VCaP (cell line): Measurements from ENCODE around the gene GATA2.

Experiments used
- H3K27ac ChIP-seq: fragments of 450-650 bp; 2 replicates; pipeline ENCODE4 v1.5.1; 2017
- TF ChIP-seq, protein P1 (sequence below): fragments of 450-650 bp; conservative IDR thresholded peaks from 2 replicates; pipeline ENCODE4 v1.5.1; 2017; ENCODE audit warnings: mild to moderate bottlenecking, moderate library complexity

Gene GATA2

DNA sequence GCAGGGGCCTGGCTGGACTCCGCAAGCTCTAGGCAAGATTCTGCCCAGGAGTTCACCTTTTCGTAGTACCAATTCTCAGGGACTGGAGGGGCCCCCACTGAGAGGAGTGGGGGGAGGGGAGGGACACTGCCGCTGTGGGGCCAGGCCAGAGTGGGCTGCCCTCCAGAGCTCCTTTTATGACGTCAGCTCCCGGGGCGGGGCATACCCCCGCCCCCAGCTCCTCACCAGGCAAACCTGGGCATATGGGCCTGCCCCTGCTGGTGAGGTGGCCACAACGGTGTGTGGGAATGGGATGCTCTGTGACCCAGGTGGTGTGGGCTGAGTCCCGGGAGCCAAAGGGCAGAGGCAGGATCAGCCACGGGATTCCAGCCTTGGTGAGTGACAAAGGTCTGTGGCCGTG is 29.6 kb downstream of the GATA2 start:
- TF ChIP-seq, protein P1, sequence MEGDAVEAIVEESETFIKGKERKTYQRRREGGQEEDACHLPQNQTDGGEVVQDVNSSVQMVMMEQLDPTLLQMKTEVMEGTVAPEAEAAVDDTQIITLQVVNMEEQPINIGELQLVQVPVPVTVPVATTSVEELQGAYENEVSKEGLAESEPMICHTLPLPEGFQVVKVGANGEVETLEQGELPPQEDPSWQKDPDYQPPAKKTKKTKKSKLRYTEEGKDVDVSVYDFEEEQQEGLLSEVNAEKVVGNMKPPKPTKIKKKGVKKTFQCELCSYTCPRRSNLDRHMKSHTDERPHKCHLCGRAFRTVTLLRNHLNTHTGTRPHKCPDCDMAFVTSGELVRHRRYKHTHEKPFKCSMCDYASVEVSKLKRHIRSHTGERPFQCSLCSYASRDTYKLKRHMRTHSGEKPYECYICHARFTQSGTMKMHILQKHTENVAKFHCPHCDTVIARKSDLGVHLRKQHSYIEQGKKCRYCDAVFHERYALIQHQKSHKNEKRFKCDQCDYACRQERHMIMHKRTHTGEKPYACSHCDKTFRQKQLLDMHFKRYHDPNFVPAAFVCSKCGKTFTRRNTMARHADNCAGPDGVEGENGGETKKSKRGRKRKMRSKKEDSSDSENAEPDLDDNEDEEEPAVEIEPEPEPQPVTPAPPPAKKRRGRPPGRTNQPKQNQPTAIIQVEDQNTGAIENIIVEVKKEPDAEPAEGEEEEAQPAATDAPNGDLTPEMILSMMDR = no peak

DNA sequence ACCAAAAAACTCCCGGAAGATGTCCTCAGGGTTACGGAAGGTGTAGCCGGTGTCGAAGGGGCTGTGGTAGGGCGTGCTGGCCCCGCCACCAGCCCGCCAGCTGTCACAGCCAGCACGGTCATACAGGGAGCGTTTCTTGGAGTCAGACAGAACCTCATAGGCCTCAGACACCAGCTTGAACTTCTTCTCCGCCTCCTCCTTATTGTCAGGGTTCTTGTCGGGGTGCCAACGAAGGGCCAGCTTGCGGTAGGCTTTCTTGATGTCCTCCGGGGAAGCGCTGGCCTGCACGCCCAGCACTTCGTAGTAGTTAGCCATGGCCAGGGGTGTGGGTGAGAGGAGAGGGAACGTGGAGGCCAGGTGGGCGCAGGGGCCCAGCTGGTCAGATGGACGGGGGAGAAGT is 30.1 kb downstream of the GATA2 start:
- TF ChIP-seq, protein P1 = no peak

More for the DNA sequence above, 29.6 kb downstream of the GATA2 start:
- no peak overlapping the region for H3K27ac ChIP-seq

DNA sequence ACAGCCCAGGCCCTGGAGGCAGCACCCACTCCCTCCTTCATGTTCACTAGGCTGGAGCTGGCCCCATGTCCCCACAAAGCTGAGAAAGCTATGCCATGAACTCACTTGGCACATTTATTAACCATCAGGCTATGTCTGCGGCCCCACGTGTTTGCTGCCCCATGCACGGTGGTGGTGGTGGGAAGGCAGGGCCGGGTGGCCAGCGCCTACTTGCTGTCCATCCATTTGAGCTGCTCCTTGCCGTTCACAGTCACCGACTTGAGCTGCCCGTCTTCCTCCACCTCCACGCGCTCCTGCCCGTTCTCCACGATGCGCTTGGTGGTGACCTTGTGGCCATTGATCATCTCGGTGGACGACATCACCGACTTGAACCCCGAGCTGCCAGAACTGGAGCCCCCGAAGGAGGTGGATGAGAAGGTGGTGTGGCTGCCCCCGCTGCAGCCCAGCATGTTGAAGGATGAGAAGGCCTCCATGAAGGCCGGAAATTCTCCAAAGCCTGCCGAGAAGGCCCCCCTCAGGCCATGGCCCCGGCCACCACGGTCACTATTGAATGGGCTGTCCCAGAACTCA is 30.6 kb downstream of the GATA2 start:
- TF ChIP-seq, protein P1 = no peak
- no peak overlapping the region for H3K27ac ChIP-seq

More for the DNA sequence above, 30.1 kb downstream of the GATA2 start:
- H3K27ac ChIP-seq = no peak overlapping the region

GRCh38 chr3:128461731-128462130 is 31.3 kb downstream of the GATA2 start:
- no peak overlapping the region for H3K27ac ChIP-seq
- TF ChIP-seq, protein P1 = no peak

- TF ChIP-seq, protein P1 = no peak
- H3K27ac ChIP-seq = no peak overlapping the region
Measured at GRCh38 chr3:128459461-128459820, 33.6 kb downstream of the GATA2 start.

GRCh38 chr3:128458746-128459460 is 34.1 kb downstream of the GATA2 start:
- H3K27ac ChIP-seq = no peak overlapping the region
- TF ChIP-seq, protein P1 = no peak

GRCh38 chr3:128457937-128458336 is 35.1 kb downstream of the GATA2 start:
- TF ChIP-seq, protein P1 = no peak
- no peak overlapping the region for H3K27ac ChIP-seq
